ENCODE results near the gene JAZF1.

Gene JAZF1

GRCh38 chr7:28102797-28103196 is 77.8 kb downstream of the JAZF1 start:
- H3K27ac ChIP-seq (ENCODE audit: low read depth, low read length): no peak overlapping the region
- H3K79me2 ChIP-seq (ENCODE audit: control insufficient read depth, low read length): peaks cover 66% of the 10 kb centered on the region
- peaks cover 4% of the 10 kb centered on the region; the same call in 1 of the 2 replicates for H3K36me3 ChIP-seq (ENCODE audit: control insufficient read depth, low read length)
- H3K4me3 ChIP-seq (ENCODE audit: low read length): no peak overlapping the region
- TF ChIP-seq EZH2phosphoT487 (IDR thresholded peaks at IDR 0.05; ENCODE audit: borderline replicate concordance, low read length): no peak
- no peak for TF ChIP-seq CTCF (IDR thresholded peaks at IDR 0.05; ENCODE audit: low read depth, low read length, poor library complexity, severe bottlenecking)
- no peaks in the 10 kb centered on the region for H3K9me2 ChIP-seq (replicated peaks; ENCODE audit: control insufficient read depth, low read length)
- H4K20me1 ChIP-seq (ENCODE audit: control insufficient read depth, insufficient read depth, low read depth, low read length): no peaks in the 10 kb centered on the region; the same call in 1 of the 2 replicates
- no peaks in the 10 kb centered on the region for H3K9me3 ChIP-seq (ENCODE audit: control insufficient read depth, insufficient read depth, low read length)
- H3K27me3 ChIP-seq (ENCODE audit: control insufficient read depth, low read length): no peaks in the 10 kb centered on the region
- no peak overlapping the region for H3K4me2 ChIP-seq (ENCODE audit: low read length)
- H3K4me1 ChIP-seq (ENCODE audit: control insufficient read depth, low read length): no peaks in the 10 kb centered on the region
- H3F3A ChIP-seq (ENCODE audit: control insufficient read depth, insufficient read depth): no peaks in the 10 kb centered on the region; the same call in 1 of the 2 replicates

- no peaks in the 10 kb centered on the region for H3K9me2 ChIP-seq (replicated peaks; ENCODE audit: control insufficient read depth, low read length)
- peaks cover 25% of the 10 kb centered on the region; the same call in 1 of the 2 replicates for H4K20me1 ChIP-seq (ENCODE audit: control insufficient read depth, insufficient read depth, low read depth, low read length)
- H3K4me2 ChIP-seq (ENCODE audit: low read length): no peak overlapping the region; the same call in 1 of the 2 replicates
- H3K4me3 ChIP-seq (ENCODE audit: low read length): no peak overlapping the region
- H3K36me3 ChIP-seq (ENCODE audit: control insufficient read depth, low read length): peaks cover 18% of the 10 kb centered on the region
- peaks cover 53% of the 10 kb centered on the region for H3K79me2 ChIP-seq (ENCODE audit: control insufficient read depth, low read length)
- H3F3A ChIP-seq (ENCODE audit: control insufficient read depth, insufficient read depth): no peaks in the 10 kb centered on the region; the same call in 1 of the 2 replicates
- TF ChIP-seq CTCF (IDR thresholded peaks at IDR 0.05; ENCODE audit: low read depth, low read length, poor library complexity, severe bottlenecking): peak; percentile 97
- TF ChIP-seq EZH2phosphoT487 (IDR thresholded peaks at IDR 0.05; ENCODE audit: borderline replicate concordance, low read length): no peak
- H3K27me3 ChIP-seq (ENCODE audit: control insufficient read depth, low read length): no peaks in the 10 kb centered on the region
- no peak overlapping the region for H3K27ac ChIP-seq (ENCODE audit: low read depth, low read length)
- H3K4me1 ChIP-seq (ENCODE audit: control insufficient read depth, low read length): peaks cover 14% of the 10 kb centered on the region
- no peaks in the 10 kb centered on the region for H3K9me3 ChIP-seq (ENCODE audit: control insufficient read depth, insufficient read depth, low read length)
Measured at GRCh38 chr7:28096713-28097112, 83.9 kb downstream of the JAZF1 start.

- peaks cover 14% of the 10 kb centered on the region for H3K4me1 ChIP-seq (ENCODE audit: control insufficient read depth, low read length)
- no peaks in the 10 kb centered on the region for H3K9me3 ChIP-seq (ENCODE audit: control insufficient read depth, insufficient read depth, low read length)
- H3K36me3 ChIP-seq (ENCODE audit: control insufficient read depth, low read length): peaks cover 18% of the 10 kb centered on the region
- H3K27ac ChIP-seq (ENCODE audit: low read depth, low read length): no peak overlapping the region
- no peak overlapping the region for H3K4me3 ChIP-seq (ENCODE audit: low read length)
- peaks cover 25% of the 10 kb centered on the region; the same call in 1 of the 2 replicates for H4K20me1 ChIP-seq (ENCODE audit: control insufficient read depth, insufficient read depth, low read depth, low read length)
- H3K9me2 ChIP-seq (replicated peaks; ENCODE audit: control insufficient read depth, low read length): no peaks in the 10 kb centered on the region
- no peaks in the 10 kb centered on the region for H3K27me3 ChIP-seq (ENCODE audit: control insufficient read depth, low read length)
- no peaks in the 10 kb centered on the region; the same call in 1 of the 2 replicates for H3F3A ChIP-seq (ENCODE audit: control insufficient read depth, insufficient read depth)
- H3K79me2 ChIP-seq (ENCODE audit: control insufficient read depth, low read length): peaks cover 50% of the 10 kb centered on the region
- TF ChIP-seq EZH2phosphoT487 (IDR thresholded peaks at IDR 0.05; ENCODE audit: borderline replicate concordance, low read length): no peak
- no peak for TF ChIP-seq CTCF (IDR thresholded peaks at IDR 0.05; ENCODE audit: low read depth, low read length, poor library complexity, severe bottlenecking)
- H3K4me2 ChIP-seq (ENCODE audit: low read length): no peak overlapping the region
Measured at GRCh38 chr7:28095231-28095630, 85.4 kb downstream of the JAZF1 start.

Data from DOHH2 (cell line).